Endothelial cell of umbilical vein (primary cell): Measurements from ENCODE around the gene PLPP3. TPM values are rescaled to one million over a fixed set of nuclear protein-coding genes. Genes with fewer than 3 reads are reported as not detected.

Experiments used
- BruUV-seq: library from RNA; stranded (reverse); fragments of 400-500 nt; replicated peaks from 2 replicates; lab custom pipeline; 2021; lab: Mats Ljungman, UMichigan
- CTCF ChIA-PET: fragments of 300-600, 350-600 bp; sonication (Branson Sonifier 250); formaldehyde crosslinking; loops from one replicate; lab custom pipeline; 2021; ENCODE audit warnings: antibody characterized with exemption, inconsistent platforms; lab: Charles Lee
- POLR2A ChIA-PET: fragments of 300-600, 350-600 bp; sonication (Branson Sonifier 250); formaldehyde crosslinking; loops from one replicate; lab custom pipeline; 2021; ENCODE audit warnings: antibody characterized with exemption, inconsistent platforms; lab: Charles Lee
- DNase-seq: peaks from one replicate; pipeline ENCODE4 v3.0.0-alpha.2; 2011; ENCODE audit warnings: low read depth, low spot score
- FAIRE-seq: peaks from 2 replicates; lab custom pipeline; 2011; peaks lifted over from hg19 to GRCh38; lab: Jason Lieb, UNC
- H2AFZ ChIP-seq: 2 replicates; pipeline ENCODE4 v1.6.0; 2012; ENCODE audit warnings: low read depth, low read length, control low read depth, inconsistent platforms
- H3K27ac ChIP-seq: 2 replicates; pipeline ENCODE4 v1.5.1; 2011; ENCODE audit warnings: low read depth, mild to moderate bottlenecking, control low read depth, low read length, moderate library complexity; ENCODE audit not compliant: insufficient read depth
- H3K27me3 ChIP-seq, 2 experiments: 2 replicates each; pipeline versions ENCODE4 v1.6.0 to v1.6.1; 2011; ENCODE audit warnings: low read length in 2 of 2, mixed read lengths in 1 of 2; ENCODE audit not compliant: control insufficient read depth in 2 of 2, insufficient read depth in 2 of 2
- H3K36me3 ChIP-seq, 2 experiments: 2 replicates in 1 of 2; 3 replicates in 1 of 2; pipeline ENCODE4 v1.5.1; 2011; ENCODE audit warnings: low read length in 2 of 2, mild to moderate bottlenecking in 1 of 2, moderate library complexity in 1 of 2; ENCODE audit not compliant: control insufficient read depth in 2 of 2, insufficient read depth in 2 of 2; ENCODE audit errors: extremely low read depth in 1 of 2
- H3K4me1 ChIP-seq: 3 replicates; pipeline ENCODE4 v1.5.1; 2011; ENCODE audit warnings: mild to moderate bottlenecking, low read length; ENCODE audit not compliant: control insufficient read depth, insufficient read depth; ENCODE audit errors: extremely low read depth
- H3K4me2 ChIP-seq: 2 replicates; pipeline ENCODE4 v1.6.1; 2011; ENCODE audit warnings: low read length, control low read depth, mixed read lengths; ENCODE audit not compliant: insufficient read depth
- H3K4me3 ChIP-seq, 3 experiments: fragments of 200-600 bp in 1 of 3; sonication (generic), shearing (Covaris generic) in 1 of 3; replicated peaks in 1 of 3; 2 replicates each; pipeline ENCODE4 v1.5.1; 2011 to 2016; ENCODE audit warnings: control low read depth in 3 of 3, low read length in 3 of 3, mild to moderate bottlenecking in 2 of 3, inconsistent platforms in 1 of 3, low read depth in 1 of 3, moderate library complexity in 1 of 3; ENCODE audit not compliant: insufficient read depth in 1 of 3
- H3K79me2 ChIP-seq: 2 replicates; pipeline ENCODE4 v1.6.0; 2012; ENCODE audit warnings: low read length, inconsistent platforms; ENCODE audit not compliant: control insufficient read depth, insufficient read depth
- H3K9ac ChIP-seq: replicated peaks from 2 replicates; pipeline ENCODE3; 2011; ENCODE audit warnings: low read length, control low read depth; ENCODE audit not compliant: insufficient read depth; ENCODE audit errors: extremely low read depth
- H3K9me1 ChIP-seq: replicated peaks from 3 replicates; pipeline ENCODE4 v1.6.0; 2011; ENCODE audit warnings: mild to moderate bottlenecking, low read length; ENCODE audit not compliant: control insufficient read depth, insufficient read depth; ENCODE audit errors: extremely low read depth
- H3K9me3 ChIP-seq: replicated peaks from 2 replicates; pipeline ENCODE4 v1.5.1; 2012; ENCODE audit warnings: low read length, inconsistent platforms; ENCODE audit not compliant: control insufficient read depth, insufficient read depth
- H4K20me1 ChIP-seq: replicated peaks from 2 replicates; pipeline ENCODE3; 2011; ENCODE audit warnings: mild to moderate bottlenecking, low read length; ENCODE audit not compliant: control insufficient read depth, insufficient read depth; ENCODE audit errors: extremely low read depth
- CTCF ChIP-seq, 2 donors: IDR thresholded peaks; 1 replicate in 1 of 2; 2 replicates in 1 of 2; pipeline ENCODE4 v1.5.1; 2011; ENCODE audit warnings: low read length in 2 of 2, mild to moderate bottlenecking in 2 of 2, moderate library complexity in 2 of 2, control low read depth in 1 of 2, inconsistent platforms in 1 of 2, low read depth in 1 of 2; ENCODE audit not compliant: insufficient read depth in 1 of 2; ENCODE audit errors: extremely low read depth in 1 of 2
- EZH2 ChIP-seq: IDR thresholded peaks from 2 replicates; pipeline ENCODE4 v1.6.1; 2012; ENCODE audit warnings: borderline replicate concordance, low read depth, mild to moderate bottlenecking, moderate library complexity, low read length, inconsistent platforms; ENCODE audit not compliant: severe bottlenecking
- FOS ChIP-seq: IDR thresholded peaks from 2 replicates; pipeline ENCODE4 v1.6.1; 2011; ENCODE audit warnings: mild to moderate bottlenecking, low read length, moderate library complexity, borderline replicate concordance; ENCODE audit not compliant: insufficient read depth
- GATA2 ChIP-seq: IDR thresholded peaks from 2 replicates; pipeline ENCODE4 v1.7.0; 2011; ENCODE audit warnings: low read depth, mild to moderate bottlenecking, moderate library complexity, mixed read lengths, low read length; ENCODE audit not compliant: insufficient read length, insufficient read depth
- JUN ChIP-seq: IDR thresholded peaks from 2 replicates; pipeline ENCODE4 v1.6.1; 2011; ENCODE audit warnings: borderline replicate concordance, low read depth; ENCODE audit not compliant: insufficient read length, insufficient read depth
- MYC ChIP-seq: IDR thresholded peaks from one replicate; pipeline ENCODE4 v1.6.1; 2011; ENCODE audit warnings: mild to moderate bottlenecking, low read depth, low read length
- POLR2A ChIP-seq: IDR thresholded peaks from 2 replicates; pipeline ENCODE4 v1.6.1; 2012; ENCODE audit warnings: low read depth, mild to moderate bottlenecking, control low read depth, low read length
- POLR2AphosphoS5 ChIP-seq: IDR thresholded peaks from 2 replicates; pipeline ENCODE4 v1.6.1; 2012; ENCODE audit warnings: low read depth, mild to moderate bottlenecking, control low read depth, low read length, moderate library complexity; ENCODE audit not compliant: insufficient read depth
- dilution Hi-C: fragments of 300-500 bp; cut with MboI; formaldehyde crosslinking; loops from one replicate; pipeline ENCODE4 v1.15.0; 2019; ENCODE audit warnings: low sequenced_read_pairs; ENCODE audit not compliant: extremely low pct_ligation_motif_present
- intact Hi-C: fragments of 100-400 bp; cut with micrococcal nuclease; formaldehyde crosslinking; loops from one replicate; pipeline ENCODE4 v1.10.0; 2022
- polyA plus RNA-seq, 4 experiments: library from polyadenylated mRNA; depleted of rRNA in 3 of 4; stranded (reverse) in 3 of 4; unstranded in 1 of 4; fragments of >200 nt; gene quantifications; 2 replicates each; pipeline versions ENCODE4 v1.2.1 to v1.2.3, GENCODE V29; 2011 to 2012; ENCODE audit warnings: missing spikeins in 1 of 4
- total RNA-seq: library from RNA; stranded (reverse); gene quantifications from 2 replicates; pipeline ENCODE4 v1.2.3, GENCODE V29; 2021
- TF ChIP-seq, protein P1 (sequence below): IDR thresholded peaks from 2 replicates; pipeline ENCODE4 v1.6.1; 2011; ENCODE audit not compliant: insufficient read depth, insufficient read length

PLPP3 gene
- total and polyA plus RNA-seq, 2 donors (not counting 3 experiments of a cell fraction or from before 2014, with no cell fraction given), result 11.3 to 14.1 TPM

DNA sequence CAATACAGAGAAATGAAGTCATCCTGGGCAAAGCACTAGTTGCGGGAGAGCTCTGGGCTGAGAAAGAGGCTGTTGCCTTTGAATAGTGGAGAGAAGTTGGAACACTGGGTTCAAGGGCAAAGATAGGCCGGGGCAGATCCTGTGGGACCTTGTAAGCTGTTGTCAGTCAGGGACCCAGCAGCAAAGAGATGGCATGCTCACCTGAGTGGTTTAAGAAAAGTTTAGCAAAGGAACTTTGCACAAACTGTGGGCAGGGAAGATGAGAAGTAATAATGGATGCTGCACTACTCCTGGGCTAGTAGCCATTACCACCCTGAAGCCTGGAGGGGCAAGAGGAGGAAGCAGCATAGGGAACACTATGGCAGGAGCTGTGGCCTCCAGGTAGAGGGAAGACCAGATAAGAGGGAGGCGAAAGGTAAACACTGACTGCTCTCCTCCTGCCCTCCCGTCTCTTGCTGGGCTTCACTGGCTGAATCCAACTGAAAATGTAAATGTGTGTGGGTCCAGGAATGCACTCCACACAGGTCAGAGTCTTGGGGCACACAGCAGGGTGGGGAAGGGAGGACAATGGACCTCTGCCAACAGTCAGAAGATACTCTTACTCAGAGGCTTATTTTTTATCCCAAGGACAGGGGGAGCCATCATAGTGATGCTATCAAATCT, 129.2 kb downstream of the PLPP3 start:
- no peaks in the 10 kb centered on the region for H3K9me1 ChIP-seq
- no peak overlapping the region for H2AFZ ChIP-seq
- BruUV-seq, result no TSS peak
- no peak overlapping the region for H3K4me2 ChIP-seq
- H3K9me3 ChIP-seq, result no peaks in the 10 kb centered on the region
- ChIA-PET POLR2A (no interaction called here), CTCF (interaction anchor here (1.5 kb wide), 1 partner anchor 20 kb away, joined by 5 read pairs; no protein-coding TSS in a partner anchor)
- no peaks in the 10 kb centered on the region for H3K36me3 ChIP-seq
- no peaks in the 10 kb centered on the region for H3K79me2 ChIP-seq
- peaks cover 2% of the 10 kb centered on the region for H3K4me1 ChIP-seq
- H3K4me3 ChIP-seq, result no peak overlapping the region
- dilution Hi-C loops, result no loop called here
- no peak for TF ChIP-seq JUN
- no peak for TF ChIP-seq POLR2A
- TF ChIP-seq GATA2, result no peak
- no peak for TF ChIP-seq MYC
- no peak for TF ChIP-seq CTCF (IDR thresholded peaks at IDR 0.05; ENCODE audit: extremely low read depth in 1 of 2, insufficient read depth in 1 of 2, low read depth in 1 of 2, low read length in 2 of 2)
- TF ChIP-seq FOS, result no peak
- TF ChIP-seq EZH2, result no peak
- TF ChIP-seq, protein P1, sequence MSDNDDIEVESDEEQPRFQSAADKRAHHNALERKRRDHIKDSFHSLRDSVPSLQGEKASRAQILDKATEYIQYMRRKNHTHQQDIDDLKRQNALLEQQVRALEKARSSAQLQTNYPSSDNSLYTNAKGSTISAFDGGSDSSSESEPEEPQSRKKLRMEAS, result no peak
- no peak for TF ChIP-seq POLR2AphosphoS5
- DNase-seq, result no peak
- no peaks in the 10 kb centered on the region for H3K27me3 ChIP-seq
- H3K27ac ChIP-seq, result no peak overlapping the region
- no peaks in the 10 kb centered on the region for H4K20me1 ChIP-seq
- no peak overlapping the region for H3K9ac ChIP-seq
- no peak for FAIRE-seq
- intact Hi-C loops, result no loop called here
